HL-60 (cell line): ENCODE results near the gene C14orf180.

Experiments
- DNase-seq, 2 experiments: peaks; one replicate each; pipeline ENCODE4 v3.0.0-alpha.2; 2010 to 2020; ENCODE audit warnings: low read depth in 1 of 2, low spot score in 1 of 2
- H3K27ac ChIP-seq: fragments of 250-450 bp; sonication (Bioruptor Pico); replicated peaks from 2 replicates; pipeline ENCODE4 v1.5.1; 2020; ENCODE audit warnings: mild to moderate bottlenecking, moderate library complexity
- H3K27me3 ChIP-seq: fragments of 250-450 bp; sonication (Bioruptor Pico); 2 replicates; pipeline ENCODE4 v1.5.1; 2021; ENCODE audit warnings: mild to moderate bottlenecking, moderate library complexity; ENCODE audit not compliant: insufficient read depth, poor library complexity, severe bottlenecking
- H3K4me3 ChIP-seq: replicated peaks from 2 replicates; pipeline ENCODE4 v1.5.1; 2011; ENCODE audit warnings: mild to moderate bottlenecking, control low read depth, low read length; ENCODE audit not compliant: insufficient read depth
- GABPA ChIP-seq: IDR thresholded peaks from 2 replicates; pipeline ENCODE4 v1.6.1; 2012; ENCODE audit warnings: low read depth
- POLR2AphosphoS5 ChIP-seq: IDR thresholded peaks from 2 replicates; pipeline ENCODE4 v1.6.1; 2012; ENCODE audit warnings: low read depth
- SPI1 ChIP-seq: IDR thresholded peaks from 2 replicates; pipeline ENCODE4 v1.6.1; 2012; ENCODE audit warnings: low read depth, mild to moderate bottlenecking, borderline replicate concordance
- TF ChIP-seq, protein P1 (sequence below): IDR thresholded peaks from 2 replicates; pipeline ENCODE4 v1.6.1; 2012; ENCODE audit warnings: low read depth; ENCODE audit not compliant: insufficient replicate concordance
- TF ChIP-seq, protein P2 (sequence below): IDR thresholded peaks from one replicate; pipeline ENCODE4 v1.5.1; 2011; ENCODE audit warnings: low read length, control low read depth, inconsistent platforms; ENCODE audit not compliant: insufficient read depth

C14orf180 gene

DNA sequence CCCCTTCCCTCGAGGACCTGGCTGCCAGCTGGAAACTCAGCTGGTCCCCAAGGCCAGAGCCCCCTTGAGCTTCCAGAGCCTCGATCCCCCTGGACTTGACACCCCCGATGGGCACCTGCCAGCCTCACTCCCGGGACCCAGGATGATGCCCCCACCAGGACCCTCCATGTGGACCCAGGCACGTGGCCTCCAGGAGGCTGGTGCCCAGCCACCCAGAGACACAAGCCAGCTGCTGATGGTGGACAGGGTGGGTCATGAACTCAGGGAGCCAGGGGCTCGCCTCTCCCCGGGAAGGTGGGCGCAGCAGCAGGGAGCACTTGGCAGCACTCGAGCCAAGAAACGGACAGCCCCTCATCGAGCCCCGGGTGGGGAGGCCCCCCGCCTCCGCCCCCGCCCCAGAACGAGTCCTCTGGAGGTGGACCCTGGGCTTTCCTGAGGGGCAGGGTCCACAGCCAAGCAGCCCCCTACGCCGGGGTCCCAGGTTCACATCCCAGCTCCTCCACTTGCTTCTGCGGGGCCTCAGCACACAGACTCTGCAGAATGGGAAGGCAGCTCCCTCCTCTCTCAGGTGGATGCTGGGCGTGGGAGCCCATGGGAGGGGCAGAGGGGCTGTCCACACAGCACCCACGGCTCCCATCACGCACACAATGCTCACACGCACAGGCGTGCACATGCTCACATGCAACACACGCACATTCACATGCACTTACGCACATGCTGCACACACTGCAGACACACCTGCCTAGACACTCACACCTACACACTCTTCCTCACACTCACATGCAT, 12.1 kb downstream of the C14orf180 start:
- Histone ChIP-seq H3K4me3 (no peak overlapping the region), H3K27me3 (peaks cover 4% of the 10 kb centered on the region), H3K27ac (no peak overlapping the region)
- DNase-seq = no peak
- TF ChIP-seq, protein P1, sequence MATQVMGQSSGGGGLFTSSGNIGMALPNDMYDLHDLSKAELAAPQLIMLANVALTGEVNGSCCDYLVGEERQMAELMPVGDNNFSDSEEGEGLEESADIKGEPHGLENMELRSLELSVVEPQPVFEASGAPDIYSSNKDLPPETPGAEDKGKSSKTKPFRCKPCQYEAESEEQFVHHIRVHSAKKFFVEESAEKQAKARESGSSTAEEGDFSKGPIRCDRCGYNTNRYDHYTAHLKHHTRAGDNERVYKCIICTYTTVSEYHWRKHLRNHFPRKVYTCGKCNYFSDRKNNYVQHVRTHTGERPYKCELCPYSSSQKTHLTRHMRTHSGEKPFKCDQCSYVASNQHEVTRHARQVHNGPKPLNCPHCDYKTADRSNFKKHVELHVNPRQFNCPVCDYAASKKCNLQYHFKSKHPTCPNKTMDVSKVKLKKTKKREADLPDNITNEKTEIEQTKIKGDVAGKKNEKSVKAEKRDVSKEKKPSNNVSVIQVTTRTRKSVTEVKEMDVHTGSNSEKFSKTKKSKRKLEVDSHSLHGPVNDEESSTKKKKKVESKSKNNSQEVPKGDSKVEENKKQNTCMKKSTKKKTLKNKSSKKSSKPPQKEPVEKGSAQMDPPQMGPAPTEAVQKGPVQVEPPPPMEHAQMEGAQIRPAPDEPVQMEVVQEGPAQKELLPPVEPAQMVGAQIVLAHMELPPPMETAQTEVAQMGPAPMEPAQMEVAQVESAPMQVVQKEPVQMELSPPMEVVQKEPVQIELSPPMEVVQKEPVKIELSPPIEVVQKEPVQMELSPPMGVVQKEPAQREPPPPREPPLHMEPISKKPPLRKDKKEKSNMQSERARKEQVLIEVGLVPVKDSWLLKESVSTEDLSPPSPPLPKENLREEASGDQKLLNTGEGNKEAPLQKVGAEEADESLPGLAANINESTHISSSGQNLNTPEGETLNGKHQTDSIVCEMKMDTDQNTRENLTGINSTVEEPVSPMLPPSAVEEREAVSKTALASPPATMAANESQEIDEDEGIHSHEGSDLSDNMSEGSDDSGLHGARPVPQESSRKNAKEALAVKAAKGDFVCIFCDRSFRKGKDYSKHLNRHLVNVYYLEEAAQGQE = no peak
- TF ChIP-seq SPI1 = no peak
- TF ChIP-seq, protein P2, sequence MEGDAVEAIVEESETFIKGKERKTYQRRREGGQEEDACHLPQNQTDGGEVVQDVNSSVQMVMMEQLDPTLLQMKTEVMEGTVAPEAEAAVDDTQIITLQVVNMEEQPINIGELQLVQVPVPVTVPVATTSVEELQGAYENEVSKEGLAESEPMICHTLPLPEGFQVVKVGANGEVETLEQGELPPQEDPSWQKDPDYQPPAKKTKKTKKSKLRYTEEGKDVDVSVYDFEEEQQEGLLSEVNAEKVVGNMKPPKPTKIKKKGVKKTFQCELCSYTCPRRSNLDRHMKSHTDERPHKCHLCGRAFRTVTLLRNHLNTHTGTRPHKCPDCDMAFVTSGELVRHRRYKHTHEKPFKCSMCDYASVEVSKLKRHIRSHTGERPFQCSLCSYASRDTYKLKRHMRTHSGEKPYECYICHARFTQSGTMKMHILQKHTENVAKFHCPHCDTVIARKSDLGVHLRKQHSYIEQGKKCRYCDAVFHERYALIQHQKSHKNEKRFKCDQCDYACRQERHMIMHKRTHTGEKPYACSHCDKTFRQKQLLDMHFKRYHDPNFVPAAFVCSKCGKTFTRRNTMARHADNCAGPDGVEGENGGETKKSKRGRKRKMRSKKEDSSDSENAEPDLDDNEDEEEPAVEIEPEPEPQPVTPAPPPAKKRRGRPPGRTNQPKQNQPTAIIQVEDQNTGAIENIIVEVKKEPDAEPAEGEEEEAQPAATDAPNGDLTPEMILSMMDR = no peak
- TF ChIP-seq POLR2AphosphoS5 = no peak
- no peak for TF ChIP-seq GABPA

DNA sequence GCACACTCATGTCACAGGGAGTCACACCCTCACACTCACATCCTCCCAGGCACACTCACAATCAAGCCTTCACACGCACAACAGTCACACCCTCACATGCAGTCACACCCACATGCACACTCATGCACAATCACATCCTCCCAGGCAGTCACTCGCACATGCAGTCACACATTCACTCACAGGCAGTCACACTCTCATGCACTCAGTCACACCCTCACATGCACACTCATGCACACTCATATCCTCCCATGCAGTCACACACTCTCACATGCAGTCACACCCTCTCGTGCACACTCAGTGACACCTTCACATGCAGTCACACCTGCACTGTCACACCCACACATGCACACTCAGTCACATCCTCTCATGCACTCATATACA, 12.7 kb downstream of the C14orf180 start:
- Histone ChIP-seq H3K27ac (no peak overlapping the region), H3K27me3 (peaks cover 4% of the 10 kb centered on the region), H3K4me3 (no peak overlapping the region)
- no peak for TF ChIP-seq POLR2AphosphoS5
- TF ChIP-seq, protein P1 = no peak
- TF ChIP-seq SPI1 = no peak
- TF ChIP-seq, protein P2 = no peak
- no peak for DNase-seq

DNA sequence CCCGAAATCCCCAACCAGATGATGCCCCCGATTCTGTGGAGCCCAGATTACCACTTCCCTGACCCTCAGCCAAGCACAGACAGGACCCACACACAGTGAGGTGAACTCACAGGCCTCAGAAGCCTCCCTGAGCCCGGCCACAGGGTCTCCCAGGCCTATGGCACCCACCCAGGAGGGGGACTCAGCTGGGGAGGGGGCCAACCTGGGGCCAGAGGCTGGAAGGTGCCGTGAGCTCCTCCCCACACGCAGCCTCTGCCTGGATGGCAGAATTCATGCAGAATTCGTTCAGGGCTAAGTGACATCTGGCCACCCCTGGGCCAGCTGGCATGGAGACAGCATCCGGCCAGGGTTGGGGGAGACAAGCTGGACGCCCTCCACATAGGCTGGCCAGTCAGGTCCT, 13.2 kb downstream of the C14orf180 start:
- Histone ChIP-seq H3K27ac (no peak overlapping the region), H3K4me3 (no peak overlapping the region), H3K27me3 (peaks cover 4% of the 10 kb centered on the region)
- no peak for DNase-seq
- no peak for TF ChIP-seq POLR2AphosphoS5
- TF ChIP-seq SPI1 = no peak
- TF ChIP-seq, protein P2 = no peak
- TF ChIP-seq, protein P1 = no peak
- no peak for TF ChIP-seq GABPA
